Left ventricle myocardium superior (tissue), 1 donor: Measurements from ENCODE around the gene IFNA21. TPM values are rescaled to one million over a fixed set of nuclear protein-coding genes. Genes with fewer than 3 reads are reported as not detected.
A peak's percentile ranks its signal among the peaks of the same experiment; 100 is the strongest.
"Not testable (repeated sequence)": the region's sequence is repeated elsewhere in the genome, so short reads cannot be mapped to it uniquely, and the experiment has no call there.

Experiments used
- ATAC-seq: fragments of 200-7000 bp; cut with Tn5 transposase; one replicate; pipeline ENCODE4 v1.9.1; 2020; ENCODE audit warnings: mild to moderate bottlenecking, moderate library complexity
- DNase-seq: peaks from one replicate; pipeline ENCODE4 v3.0.0-alpha.2; 2020
- intact Hi-C: fragments of 100-400 bp; cut with micrococcal nuclease; formaldehyde crosslinking; loops from one replicate; pipeline ENCODE4 v1.11.0; 2022
- long read RNA-seq: library from polyadenylated mRNA; unstranded; transcript quantifications from one replicate; pipeline ENCODE4 v2.0.0, GENCODE V29; 2021
- total RNA-seq: library from RNA; stranded (reverse); fragmentation: NEBNext Ultra II Directional; extraction: Animal tissue kit (Norgen Biotek cat#: 25700); gene quantifications from one replicate; pipeline ENCODE4 v1.2.1, GENCODE V29; 2021
- donor health status: DM: no; HTN: yes; CAD: no; lungs with severe emphysema.

Gene IFNA21
- not detected for total RNA-seq
- long read RNA-seq, result 0 reads

DNA sequence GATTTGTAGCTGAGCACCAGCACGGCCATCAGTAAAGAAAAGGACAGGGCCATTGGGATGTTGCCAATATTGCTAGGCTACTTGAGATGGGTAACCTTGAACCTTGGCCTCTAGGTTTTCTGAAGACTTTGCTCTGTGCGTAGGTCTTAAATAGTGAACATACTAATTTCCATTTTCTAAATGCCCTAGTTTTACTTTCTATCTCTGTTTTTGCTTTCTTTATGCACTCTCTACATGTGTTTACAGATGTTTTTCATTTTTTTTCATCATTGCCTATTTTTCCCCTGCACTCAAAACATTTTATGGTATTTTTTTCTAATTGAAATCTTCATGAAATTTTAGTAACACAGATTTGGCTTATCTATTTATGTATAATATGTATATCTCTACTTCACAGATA, at the start of gene IFNA21:
IFNA21 (minus strand) TSS at position 101 of the 400 bp plus-strand sequence; CDS start at position 53, 48 bp downstream.
- intact Hi-C loops, DNase-seq, ATAC-seq: not testable (repeated sequence)

DNA sequence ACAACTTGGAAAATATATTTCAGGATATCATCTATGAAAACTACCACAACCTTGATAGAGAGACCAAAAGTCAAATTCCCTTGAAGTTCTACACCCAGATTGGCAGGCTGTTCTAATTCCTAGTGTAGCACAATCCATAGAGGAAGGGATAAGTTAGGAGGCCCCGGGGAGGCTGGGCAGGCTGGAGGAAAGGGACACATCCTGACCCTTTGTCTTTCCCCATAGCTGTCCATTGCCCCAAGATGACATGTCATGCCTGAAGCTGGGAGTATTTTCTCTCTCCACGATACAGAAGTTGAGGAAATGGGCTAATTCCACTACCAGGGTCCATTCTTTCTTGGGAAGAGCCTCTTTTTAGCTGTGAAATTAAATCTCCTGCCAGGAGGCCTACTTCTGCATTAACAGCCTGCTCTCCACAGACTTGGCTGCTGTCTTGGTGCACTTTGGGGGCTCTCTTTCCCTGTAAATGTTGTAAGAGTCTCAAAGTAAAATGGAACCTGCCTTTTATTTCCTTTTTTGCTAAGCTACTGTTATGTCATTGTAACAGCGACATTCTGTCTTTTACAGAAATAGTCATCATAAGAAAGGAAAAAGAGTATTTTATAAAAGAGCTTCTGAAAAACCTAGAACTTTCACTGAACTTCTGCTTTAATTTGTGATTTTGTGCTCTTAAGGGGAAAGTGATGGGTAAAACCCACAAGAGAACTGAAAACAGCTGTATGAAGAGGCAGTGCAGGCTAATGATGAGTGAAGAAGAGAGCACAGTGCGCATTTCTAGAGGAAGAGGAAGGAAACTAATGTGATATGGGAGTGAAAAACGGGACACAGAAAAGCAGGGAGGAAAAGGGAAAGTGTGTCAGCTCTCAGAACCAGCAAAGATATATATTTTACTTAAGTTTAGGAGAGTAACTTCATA, 47.2 kb upstream of the IFNA21 start:
- ATAC-seq, DNase-seq, intact Hi-C loops: not testable (repeated sequence)

DNA sequence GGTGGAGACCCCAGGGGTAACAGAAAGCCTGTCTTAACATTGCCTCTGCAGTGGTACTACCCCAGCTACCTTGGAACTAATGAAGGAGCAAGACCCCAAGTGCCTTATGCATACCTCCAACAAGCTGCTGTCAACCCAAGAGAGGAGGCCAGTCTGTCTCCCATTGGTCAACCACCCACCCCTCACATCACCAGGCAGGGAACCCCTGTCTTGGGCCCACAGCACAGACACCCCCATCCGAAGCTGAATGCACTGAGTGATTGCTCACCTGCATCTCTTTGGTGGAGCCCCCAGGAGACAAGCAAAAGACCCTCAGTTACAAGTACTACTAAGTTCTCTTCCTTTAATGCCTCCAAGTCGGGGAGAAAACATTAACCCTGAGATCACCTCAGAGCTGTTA, 45.7 kb upstream of the IFNA21 start:
- DNase-seq, intact Hi-C loops, ATAC-seq: not testable (repeated sequence)

DNA sequence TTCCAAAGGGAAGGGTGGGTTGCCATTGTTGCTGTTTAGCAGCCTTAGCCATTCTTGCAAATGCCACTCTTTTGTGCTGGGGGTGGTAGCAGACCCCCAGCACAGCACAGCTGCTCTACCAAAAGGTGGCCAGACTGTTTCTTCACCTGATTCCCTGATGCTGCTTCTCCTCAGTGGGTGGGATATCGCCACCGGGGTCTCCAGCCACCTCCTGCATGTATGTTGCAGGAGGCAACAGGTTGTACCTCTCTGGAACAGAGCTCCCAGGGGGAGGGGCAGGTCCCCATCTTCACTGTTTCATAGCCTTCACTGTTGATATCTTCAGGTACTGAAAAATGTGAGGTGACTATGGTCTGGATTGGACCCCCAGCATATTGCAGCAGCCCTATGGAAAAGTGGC, 44.3 kb upstream of the IFNA21 start:
- DNase-seq, ATAC-seq, intact Hi-C loops: not testable (repeated sequence)

DNA sequence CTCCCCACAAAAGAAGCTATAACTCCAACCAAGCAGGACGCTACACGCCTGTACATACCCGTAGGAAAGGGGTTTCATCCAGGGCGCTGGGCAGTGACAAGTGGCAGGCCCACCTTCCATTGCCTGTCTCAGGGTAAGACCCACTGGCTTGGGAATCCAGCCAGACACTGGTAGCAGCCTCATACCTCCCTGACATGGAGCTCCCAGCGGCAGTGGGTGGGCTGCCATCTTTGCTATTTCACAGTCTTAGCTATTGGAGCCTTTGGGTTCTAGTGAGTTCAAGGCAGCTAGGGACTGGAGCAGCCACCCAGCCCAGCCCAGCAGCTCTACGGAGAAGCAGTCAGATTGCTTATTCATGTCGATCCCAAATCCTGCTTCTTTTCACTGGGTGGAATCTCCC, 43.9 kb upstream of the IFNA21 start:
- intact Hi-C loops, result no loop called here
- ATAC-seq, result no peak
- no peak for DNase-seq

DNA sequence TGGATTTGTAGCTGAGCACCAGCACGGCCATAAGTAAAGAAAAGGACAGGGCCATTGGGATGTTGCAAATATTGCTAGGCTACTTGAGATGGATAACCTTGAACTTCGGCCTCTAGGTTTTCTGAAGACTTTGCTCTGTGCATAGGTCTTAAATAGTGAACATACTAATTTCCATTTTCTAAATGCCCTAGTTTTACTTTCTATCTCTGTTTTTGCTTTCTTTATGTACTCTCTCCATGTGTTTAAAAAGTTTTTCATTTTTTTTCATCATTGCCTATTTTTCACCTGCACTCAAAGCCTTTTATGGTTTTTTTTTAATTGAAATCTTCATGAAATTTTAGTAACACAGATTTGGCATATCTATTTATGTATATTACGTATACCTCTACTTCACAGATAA, 40.6 kb upstream of the IFNA21 start, which contains the start of gene IFNA10:
IFNA10 (minus strand) TSS at position 101 of the 400 bp plus-strand sequence; CDS start at position 55, 46 bp downstream.
- intact Hi-C loops, ATAC-seq, DNase-seq: not testable (repeated sequence)

DNA sequence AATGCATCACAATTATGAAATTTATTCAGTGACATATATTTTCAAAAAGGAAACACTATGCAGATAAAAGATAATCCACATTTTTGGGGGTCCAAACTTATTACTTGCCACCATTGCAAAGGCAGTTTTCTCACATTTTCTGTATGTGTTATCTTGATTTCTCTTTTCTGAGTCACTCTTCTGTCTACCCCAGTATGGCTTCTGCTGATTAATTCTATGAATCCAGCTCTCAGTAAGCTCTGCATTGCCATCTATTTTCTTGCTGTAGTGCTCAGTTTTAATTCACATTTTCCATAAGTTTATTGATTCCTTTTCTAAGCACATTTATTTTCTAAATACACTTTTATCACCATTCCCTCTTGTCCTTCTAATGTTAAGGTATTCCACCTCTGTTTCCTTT, 38.7 kb upstream of the IFNA21 start:
- intact Hi-C loops, result no loop called here
- DNase-seq, result no peak
- ATAC-seq, result no peak

DNA sequence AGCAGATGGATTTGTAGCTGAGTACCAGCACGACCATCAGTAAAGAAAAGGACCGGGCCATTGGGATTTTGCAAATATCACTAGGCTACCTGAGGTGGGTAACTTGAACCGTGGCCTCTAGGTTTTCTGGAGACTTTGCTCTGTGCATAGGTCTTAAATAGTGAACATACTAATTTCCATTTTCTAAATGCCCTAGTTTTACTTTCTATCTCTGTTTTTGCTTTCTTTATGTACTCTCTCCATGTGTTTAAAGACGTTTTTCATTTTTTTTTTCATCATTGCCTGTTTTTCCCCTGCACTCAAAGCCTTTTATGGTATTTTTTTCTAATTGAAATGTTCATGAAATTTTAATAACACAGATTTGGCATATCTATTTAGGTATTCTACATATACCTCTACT, 35.6 kb upstream of the IFNA21 start, which contains the start of gene IFNA7:
IFNA7 (minus strand) TSS at position 101 of the 400 bp plus-strand sequence; CDS start at position 61, 40 bp downstream.
- DNase-seq, intact Hi-C loops, ATAC-seq: not testable (repeated sequence)

DNA sequence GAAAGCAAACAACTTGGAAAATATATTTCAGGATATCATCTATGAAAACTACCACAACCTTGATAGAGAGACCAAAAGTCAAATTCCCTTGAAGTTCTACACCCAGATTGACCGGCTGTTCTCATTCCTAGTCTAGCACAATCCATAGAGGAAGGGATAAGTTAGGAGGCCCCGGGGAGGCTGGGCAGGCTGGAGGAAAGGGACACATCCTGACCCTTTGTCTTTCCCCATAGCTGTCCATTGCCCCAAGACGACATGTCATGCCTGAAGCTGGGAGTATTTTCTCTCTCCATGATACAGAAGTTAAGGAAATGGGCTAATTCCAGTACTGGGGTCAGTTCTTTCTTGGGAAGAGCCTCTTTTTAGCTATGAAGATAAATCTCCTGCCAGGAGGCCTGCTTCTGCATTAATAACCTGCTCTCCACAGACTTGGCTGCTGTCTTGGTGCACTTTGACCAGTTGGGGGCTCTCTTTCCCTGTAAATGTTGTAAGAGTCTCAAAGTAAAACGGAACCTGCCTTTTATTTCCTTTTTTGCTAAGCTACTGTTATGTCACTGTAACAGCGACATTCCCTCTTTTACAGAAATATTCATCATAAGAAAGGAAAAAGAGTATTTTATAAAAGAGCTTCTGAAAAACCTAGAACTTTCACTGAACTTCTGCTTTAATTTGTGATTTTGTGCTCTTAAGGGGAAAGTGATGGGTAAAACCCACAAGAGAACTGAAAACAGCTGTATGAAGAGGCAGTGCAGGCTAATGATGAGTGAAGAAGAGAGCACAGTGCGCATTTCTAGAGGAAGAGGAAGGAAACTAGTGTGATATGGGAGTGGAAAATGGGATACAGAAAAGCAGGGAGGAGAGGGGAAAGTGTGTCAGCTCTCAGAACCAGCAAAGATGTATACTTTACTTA, 28.7 kb upstream of the IFNA21 start:
- peak; percentile 73 for ATAC-seq
- DNase-seq, intact Hi-C loops: not testable (repeated sequence)

DNA sequence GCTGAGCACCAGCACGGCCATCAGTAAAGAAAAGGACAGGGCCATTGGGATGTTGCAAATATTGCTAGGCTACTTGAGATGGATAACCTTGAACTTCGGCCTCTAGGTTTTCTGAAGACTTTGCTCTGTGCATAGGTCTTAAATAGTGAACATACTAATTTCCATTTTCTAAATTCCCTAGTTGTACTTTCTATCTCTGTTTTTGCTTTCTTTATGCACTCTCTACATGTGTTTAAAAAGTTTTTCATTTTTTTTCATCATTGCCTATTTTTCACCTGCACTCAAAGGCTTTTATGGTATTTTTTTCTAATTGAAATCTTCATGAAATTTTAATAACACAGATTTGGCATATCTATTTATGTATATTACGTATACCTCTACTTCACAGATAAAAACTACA, 21.0 kb upstream of the IFNA21 start, which contains the start of gene IFNA4:
IFNA4 (minus strand) TSS at position 101 of the 400 bp plus-strand sequence; CDS start at position 45, 56 bp downstream.
- DNase-seq, ATAC-seq, intact Hi-C loops: not testable (repeated sequence)

DNA sequence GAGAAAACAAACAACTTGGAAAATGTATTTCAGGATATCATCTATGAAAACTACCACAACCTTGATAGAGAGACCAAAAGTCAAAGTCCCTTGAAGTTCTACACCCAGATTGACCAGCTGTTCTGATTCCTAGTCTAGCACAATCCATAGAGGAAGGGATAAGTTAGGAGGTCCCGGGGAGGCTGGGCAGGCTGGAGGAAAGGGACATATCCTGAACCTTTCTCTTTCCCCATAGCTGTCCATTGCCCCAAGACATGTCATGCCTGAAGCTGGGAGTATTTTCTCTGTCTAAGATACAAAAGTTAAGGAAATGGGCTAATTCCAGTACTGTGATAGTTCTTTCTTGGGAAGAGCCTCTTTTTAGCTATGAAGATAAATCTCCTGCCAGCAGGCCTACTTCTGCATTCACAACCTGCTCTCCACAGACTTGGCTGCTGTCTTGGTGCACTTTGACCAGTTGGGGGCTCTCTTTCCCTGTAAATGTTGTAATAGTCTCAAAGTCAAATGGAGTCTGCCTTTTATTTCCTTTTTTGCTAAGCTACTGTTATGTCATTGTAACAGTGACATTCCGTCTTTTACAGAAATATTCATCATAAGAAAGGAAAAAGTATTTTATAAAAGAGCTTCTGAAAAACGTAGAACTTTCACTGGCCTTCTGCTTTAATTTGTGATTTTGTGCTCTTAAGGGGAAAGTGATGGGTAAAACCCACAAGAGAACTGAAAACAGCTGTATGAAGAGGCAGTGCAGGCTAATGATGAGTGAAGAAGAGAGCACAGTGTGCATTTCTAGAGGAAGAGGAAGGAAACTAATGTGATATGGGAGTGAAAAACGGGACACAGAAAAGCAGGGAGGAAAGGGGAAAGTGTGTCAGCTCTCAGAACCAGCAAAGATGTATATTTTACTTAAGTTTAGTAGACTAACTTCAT, 16.6 kb upstream of the IFNA21 start:
- intact Hi-C loops, result not testable (repeated sequence)

DNA sequence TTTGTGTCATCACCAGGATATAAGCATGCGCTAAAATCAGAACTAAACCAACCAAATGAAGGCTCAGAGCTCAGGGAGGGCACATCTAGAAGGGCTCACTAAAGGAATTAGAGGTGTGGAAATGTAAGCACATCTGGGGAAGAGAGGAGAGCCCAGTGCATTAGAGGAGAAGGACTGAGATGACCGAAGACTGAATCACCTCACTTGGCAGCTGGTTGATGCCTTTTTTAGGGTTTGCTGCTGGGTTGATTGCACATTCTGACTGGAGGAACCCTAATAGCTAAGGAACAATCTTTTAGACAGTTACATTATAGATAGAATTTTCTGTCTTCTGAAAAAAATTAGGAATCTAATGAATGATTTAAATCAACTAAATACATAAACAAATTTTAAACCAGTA, 8.2 kb upstream of the IFNA21 start:
- intact Hi-C loops, result no loop called here
- DNase-seq (no peak), ATAC-seq (no peak)

More for the DNA sequence above, 16.6 kb upstream of the IFNA21 start:
- not testable (repeated sequence) for DNase-seq
- ATAC-seq, result peak; percentile 40

DNA sequence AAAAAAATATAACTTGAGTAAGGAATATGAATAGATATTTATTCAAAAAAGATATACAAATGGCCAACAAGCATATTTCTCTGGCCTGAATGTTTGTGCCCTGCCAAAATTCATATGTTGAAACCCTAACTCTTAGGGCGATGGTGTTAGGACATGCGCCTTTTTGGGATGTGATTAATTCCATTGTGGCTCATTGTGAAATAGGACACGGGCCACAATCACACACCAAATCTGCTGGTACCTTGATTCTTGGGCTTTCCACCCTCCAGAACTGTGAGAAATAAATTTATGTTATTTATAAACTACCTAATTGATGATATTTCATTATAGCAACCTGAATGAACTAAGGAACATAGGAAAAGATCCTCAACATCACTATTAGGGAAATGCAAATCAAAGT, 5.7 kb upstream of the IFNA21 start:
- ATAC-seq (no peak), DNase-seq (no peak)
- intact Hi-C loops, result no loop called here

DNA sequence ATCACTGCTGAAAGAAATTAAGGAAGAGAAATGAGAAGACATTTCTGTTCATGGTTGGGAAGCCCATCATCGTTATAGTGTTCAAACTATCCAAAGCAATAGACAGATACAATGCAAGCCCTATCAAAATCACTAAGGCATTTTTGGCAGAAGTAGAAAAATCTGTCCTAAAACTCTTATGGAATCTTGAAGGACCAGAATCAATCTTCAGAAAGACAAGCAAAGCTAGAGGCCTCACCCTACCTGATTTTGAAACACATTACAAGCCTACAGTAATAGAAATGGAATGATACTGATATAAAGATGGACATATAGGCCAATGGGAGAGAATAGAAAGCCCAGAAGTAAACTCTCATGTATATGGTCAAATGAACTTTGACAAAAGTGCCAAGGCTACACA, 4.9 kb upstream of the IFNA21 start:
- no peak for DNase-seq
- no peak for ATAC-seq
- intact Hi-C loops, result no loop called here

DNA sequence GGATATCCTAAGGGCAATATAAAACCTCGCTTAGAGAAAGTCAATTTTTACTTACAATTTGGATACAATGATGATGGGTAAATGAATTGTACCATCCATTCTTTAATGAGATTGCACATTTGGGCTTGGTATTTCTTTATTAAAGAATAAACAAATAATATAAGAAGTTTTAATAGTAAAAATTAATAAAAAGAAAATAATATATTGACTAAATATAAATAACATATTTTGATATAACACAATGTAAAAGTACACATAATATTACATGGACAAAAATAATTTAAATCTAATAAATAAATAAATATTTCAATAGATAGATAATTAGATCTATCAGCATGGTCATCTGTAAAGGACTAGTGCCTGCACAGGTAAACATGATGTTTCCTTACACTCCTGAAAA, 944 bp downstream of the IFNA21 start:
- no peak for ATAC-seq
- intact Hi-C loops, result no loop called here
- no peak for DNase-seq

DNA sequence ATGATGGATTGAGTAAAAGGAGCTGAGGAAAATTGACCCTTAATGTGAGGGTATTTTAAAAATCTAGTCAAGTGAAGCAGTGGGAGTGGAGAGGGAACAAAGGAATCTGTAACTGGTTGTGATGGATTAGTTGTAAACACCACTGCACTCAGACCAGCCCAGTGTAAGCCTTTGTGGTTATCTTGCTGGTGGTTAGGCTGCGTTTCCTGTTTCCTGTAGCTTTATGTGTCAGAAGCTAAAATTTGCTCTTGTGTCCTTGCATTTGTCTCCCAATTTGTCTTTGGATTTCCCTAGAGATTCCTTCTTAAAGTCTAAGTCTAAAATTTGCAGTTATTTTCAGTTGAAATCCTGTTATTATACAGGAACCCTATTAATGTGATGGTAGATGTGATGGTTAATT, 6.3 kb downstream of the IFNA21 start:
- ATAC-seq, result no peak
- intact Hi-C loops, result no loop called here

DNA sequence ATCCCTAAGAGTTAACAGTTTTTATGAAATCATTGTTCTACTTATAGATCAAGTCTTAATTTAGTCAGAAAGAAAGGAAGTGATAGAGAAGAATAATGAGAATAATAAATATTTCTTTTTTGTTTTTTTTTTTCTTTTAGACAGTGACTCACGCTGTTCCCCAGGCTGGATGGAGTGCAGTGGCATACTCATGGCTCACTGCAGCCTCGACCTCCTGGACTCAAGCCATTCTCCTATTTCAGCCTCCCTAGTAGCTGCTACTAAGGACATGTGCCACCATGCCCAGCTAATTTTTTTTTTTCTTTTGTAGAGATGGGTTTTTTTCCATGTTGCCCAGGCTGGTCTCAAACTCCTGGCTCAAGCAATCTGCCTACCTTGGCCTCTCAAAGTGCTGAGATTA, 11.0 kb downstream of the IFNA21 start:
- ATAC-seq, result no peak
- intact Hi-C loops, result no loop called here
- DNase-seq, result no peak

More for the DNA sequence above, 6.3 kb downstream of the IFNA21 start:
- no peak for DNase-seq

DNA sequence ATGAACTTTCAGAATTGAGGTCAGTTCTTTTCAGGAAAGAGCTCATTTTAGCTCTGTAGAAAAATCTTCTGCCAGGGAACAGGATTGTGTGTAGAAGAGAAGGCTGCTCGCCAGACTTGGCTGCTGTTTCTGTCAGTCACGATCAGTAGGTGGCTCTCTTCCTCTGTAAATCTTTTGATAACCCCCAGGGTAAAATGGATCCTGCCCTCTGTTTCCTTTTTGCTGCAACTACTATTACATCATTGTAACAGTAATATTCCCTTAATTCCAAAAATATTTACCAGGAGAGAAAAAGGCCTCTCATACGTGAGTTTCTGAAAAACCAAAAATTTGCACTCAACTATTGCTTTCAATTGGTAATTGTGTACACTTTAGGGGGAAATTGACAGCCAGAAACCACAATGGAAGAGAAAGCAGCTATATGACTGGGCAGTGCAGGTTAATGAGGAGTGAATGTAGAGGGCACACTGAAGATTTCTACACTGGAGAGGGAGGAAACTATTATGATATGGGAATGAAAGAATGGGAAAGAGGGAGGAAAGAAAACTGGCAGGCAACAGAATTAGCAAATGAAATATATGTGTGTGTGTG, 12.3 kb downstream of the IFNA21 start:
- DNase-seq, result no peak

More for the DNA sequence above, 12.3 kb downstream of the IFNA21 start:
- peak; percentile 31 for ATAC-seq
- intact Hi-C loops, result no loop called here
